Cardiac fibroblast (primary cell): ENCODE measurements around the gene SEPTIN5.

ENCODE experiments used
- DNase-seq, 2 donors: peaks; one replicate each; pipeline versions ENCODE4 v3.0.0 to v3.0.0-alpha.2; 2010; ENCODE audit warnings: low read depth in 2 of 2
- H3K4me3 ChIP-seq, 2 donors: replicated peaks in 1 of 2; 1 replicate in 1 of 2; 2 replicates in 1 of 2; pipeline ENCODE4 v1.5.1; 2011; ENCODE audit warnings: low read depth in 2 of 2, low read length in 2 of 2, mild to moderate bottlenecking in 2 of 2, moderate library complexity in 1 of 2
- TF ChIP-seq, protein P1 (sequence below): IDR thresholded peaks from one replicate; pipeline ENCODE4 v1.5.1; 2011; ENCODE audit warnings: low read depth, mild to moderate bottlenecking, low read length, inconsistent platforms

Gene SEPTIN5

DNA sequence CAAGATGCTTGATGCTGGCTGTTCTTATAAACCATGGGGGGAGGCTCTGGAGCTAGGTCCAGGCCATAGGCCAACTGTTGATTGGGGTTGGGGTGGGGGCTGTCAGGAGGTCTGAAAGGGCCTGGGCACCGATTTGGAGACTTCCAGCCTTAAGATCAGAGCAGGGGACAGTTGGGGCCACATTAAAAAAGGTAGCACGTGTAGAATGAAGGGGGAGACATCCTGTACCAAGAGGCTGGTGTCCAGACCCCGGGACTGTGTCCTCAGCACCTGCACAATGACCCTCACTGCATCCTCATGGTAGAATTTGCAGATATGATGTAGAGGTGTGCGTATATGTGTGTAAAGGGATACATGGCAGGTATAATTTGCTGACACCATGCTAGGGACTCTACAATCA is 33.8 kb downstream of the SEPTIN5 start:
- TF ChIP-seq, protein P1, sequence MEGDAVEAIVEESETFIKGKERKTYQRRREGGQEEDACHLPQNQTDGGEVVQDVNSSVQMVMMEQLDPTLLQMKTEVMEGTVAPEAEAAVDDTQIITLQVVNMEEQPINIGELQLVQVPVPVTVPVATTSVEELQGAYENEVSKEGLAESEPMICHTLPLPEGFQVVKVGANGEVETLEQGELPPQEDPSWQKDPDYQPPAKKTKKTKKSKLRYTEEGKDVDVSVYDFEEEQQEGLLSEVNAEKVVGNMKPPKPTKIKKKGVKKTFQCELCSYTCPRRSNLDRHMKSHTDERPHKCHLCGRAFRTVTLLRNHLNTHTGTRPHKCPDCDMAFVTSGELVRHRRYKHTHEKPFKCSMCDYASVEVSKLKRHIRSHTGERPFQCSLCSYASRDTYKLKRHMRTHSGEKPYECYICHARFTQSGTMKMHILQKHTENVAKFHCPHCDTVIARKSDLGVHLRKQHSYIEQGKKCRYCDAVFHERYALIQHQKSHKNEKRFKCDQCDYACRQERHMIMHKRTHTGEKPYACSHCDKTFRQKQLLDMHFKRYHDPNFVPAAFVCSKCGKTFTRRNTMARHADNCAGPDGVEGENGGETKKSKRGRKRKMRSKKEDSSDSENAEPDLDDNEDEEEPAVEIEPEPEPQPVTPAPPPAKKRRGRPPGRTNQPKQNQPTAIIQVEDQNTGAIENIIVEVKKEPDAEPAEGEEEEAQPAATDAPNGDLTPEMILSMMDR = no peak
- DNase-seq = no peak

DNA sequence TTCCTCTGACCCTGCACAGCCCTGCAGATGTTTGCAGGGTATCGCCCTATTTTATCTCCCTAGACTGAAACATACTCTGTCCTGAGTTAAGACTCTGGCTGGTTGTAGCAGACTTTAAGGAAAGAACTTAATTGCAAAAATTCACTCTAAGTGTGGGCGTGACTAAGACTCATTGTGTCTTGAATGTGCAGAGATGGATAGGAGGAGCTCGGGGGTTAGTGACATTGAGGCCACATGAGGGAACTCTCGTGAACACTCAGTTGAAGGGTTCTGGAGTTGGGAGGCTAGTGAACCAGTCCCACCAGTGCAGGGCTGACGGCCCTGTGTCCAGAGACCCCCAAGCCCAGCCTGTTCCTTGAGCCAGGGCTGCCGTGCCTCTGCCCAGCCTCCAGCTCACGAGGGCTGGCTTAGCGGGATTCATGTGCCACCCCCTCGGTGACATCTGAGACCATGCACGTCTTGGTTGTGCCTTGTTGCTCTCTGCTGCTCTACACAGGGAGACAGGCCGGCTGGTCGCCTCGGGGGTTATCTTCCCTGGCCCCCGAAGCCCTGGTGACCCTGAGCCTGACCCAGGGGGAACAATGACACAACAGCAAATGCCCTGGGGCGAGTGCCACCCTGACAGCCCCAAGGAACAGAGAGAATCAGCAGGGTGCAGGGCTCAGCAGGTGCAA is 34.8 kb downstream of the SEPTIN5 start:
- no peak overlapping the region for H3K4me3 ChIP-seq
- no peak for DNase-seq
- TF ChIP-seq, protein P1 = no peak

More for the DNA sequence above, 33.8 kb downstream of the SEPTIN5 start:
- no peak overlapping the region for H3K4me3 ChIP-seq

DNA sequence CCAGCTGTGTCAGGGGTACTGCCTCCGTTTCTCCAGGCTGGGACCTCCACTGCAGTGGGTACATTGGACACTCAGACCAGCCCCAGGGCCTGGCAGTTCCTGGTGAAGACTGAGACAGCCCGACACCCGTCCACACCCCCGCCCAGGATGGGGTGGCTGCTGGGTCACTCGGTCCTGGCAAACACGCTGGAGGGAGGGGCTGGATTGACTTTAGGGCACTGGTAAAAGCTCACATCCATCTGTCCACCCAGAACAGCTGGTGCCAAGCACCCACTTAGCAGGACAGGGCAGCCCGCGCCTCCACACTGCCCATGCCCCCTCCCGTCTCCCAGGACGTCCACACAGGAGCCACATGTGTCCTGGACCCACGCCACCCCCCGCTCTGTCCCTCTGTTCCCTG is 35.6 kb downstream of the SEPTIN5 start:
- H3K4me3 ChIP-seq = no peak overlapping the region
- TF ChIP-seq, protein P1 = no peak
- DNase-seq = no peak

DNA sequence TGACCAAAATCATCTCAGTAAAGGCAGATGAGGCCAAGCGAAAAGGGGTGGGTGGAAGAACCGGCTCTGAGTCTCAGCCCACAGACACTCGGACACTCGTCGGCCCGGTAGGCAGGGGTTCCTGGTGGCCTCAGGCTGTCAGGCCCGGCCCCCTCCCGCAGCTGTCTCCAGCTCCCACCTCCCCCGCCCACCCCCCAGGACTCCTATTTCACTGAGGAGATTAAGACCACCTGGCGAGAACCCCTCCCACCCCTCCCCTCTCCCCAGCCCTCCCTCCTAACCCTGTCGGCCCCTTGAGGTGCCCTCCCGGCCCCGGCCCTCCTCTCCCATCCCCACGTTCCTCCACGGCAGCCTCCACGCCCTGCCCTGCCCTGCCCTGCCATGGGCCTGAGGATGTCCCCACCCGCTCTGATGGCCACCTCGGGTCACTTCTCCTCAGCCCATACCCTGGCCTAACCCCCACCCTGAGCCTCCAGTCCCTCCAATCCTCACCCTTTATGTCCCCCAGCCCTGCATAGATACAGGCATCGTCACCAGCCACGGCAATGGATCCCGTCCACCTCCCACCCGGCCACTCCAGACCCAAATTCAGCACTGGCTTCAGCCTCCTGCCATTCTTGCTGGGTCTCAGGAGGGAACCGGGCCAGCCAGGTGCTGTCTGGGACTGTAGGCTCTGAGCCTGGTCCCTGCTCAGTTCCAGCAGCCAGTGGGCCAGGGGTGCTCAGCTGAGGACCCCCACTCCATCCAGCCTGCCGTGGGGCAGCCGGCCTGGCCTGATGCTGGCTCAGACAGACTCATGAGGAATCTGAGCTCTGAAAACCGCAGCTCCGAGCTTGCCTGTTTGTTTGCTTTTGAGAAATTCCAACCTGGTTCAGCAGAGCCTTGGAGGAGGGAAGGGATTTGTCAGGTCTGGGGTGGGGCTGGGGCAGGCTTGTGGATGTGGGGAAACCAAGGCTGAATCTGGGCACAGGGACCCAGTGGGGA is 36.5 kb downstream of the SEPTIN5 start:
- DNase-seq = no peak
- H3K4me3 ChIP-seq = no peak overlapping the region
- TF ChIP-seq, protein P1 = no peak

DNA sequence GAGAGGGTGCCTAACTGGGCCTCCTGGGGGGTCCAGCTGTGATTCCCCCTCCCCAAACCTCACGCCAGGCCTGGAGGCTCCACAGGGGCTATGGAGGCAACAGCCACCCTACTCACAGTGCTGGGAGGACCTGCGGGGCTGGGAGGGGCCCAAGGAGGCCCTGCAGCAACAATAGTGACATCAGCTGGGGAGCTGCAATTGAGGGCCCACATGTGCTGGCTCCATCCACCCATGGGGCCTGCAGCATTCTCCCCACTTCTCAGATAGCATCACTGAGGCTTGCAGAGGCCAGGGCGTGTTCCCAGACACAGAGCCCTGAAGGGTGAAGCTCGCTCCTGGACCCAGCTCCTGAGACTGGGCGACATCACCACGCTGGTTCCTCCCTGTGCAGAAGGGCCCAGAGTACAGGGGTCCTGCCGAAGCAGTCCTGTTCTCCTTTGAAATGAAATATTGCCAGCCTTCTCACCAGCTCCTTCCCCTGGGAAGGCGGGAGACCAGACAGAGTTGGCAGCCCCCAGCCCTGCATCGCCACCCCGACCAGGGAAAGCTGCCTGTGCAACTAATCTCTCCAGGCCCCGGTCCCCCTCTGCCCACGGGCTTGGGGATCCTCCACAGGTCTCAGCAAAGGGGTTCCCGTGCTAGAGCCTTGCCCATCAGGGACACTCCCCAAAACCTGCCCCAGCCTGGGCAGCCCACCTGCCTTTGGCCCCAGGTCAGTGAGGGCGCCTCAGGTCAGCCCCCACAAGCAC is 37.4 kb downstream of the SEPTIN5 start:
- no peak for DNase-seq
- TF ChIP-seq, protein P1 = no peak
- no peak overlapping the region for H3K4me3 ChIP-seq

DNA sequence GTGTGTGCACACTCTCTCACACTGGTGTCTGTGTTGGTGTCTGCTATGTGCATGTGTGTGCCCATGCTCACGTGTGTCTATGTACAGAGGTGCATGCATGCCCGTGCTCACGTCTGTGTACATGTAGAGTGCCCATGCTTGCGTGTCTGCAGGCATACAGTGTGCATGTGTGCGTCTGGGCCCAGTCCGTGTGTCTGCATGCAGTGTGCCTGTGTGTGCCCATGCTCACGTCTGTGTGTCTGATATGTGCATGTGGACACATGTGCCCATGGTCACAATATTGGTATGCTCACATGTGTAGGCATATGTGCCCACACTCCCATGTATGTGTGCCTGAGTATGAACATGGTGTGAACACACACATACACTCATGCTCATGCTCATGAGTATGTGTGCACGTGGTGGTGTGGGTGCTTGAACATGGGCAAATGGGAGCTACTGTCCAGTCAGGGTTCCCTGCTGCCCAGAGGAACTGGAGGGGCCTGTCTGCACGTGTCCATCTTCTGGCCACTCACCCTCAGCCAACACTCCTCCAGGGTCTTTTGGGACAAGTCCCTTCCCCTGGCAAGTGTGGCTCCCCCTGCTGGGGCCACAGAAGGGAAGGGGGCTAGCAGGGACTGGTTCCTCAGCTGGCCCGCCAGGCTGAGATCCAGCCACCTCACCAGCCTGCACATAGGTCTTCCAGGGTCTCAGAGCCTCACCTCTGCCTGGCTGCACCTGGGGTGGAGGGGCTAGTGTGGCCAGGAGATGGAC is 39.0 kb downstream of the SEPTIN5 start:
- TF ChIP-seq, protein P1 = no peak

More for the DNA sequence above, 39.0 kb downstream of the SEPTIN5 start:
- no peak for DNase-seq
- H3K4me3 ChIP-seq = no peak overlapping the region
